ENCODE results near the gene CALHM3. TPM values are rescaled to one million over a fixed set of nuclear protein-coding genes. Genes with fewer than 3 reads are reported as not detected.

Gene CALHM3
- total RNA-seq, 1 donor from 2014 or later, result not detected

DNA sequence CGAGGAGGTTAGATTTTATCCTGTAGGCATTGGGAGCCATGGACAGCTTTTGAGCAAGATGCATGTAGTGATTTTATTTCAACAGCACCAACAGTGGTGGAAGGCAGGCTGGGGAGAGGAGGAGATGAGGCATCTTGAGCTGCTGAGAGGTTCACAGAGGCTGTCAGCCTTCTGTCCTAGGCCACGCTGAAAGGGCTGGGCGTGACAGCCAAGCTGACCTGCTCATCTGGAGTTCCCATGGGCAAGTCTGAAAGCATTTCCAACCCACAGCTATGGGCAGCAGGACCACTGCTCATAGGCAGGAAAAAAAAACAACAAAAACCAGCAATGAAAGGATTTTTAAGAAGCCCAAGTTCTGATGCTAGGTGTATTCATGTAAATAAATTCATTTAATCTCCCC lies 22.1 kb upstream of the CALHM3 start:
- no peak overlapping the region for H3K4me3 ChIP-seq (ENCODE audit: low read depth, low read length)
- no peak for DNase-seq (ENCODE audit: low read depth)
- TF ChIP-seq, protein P1, sequence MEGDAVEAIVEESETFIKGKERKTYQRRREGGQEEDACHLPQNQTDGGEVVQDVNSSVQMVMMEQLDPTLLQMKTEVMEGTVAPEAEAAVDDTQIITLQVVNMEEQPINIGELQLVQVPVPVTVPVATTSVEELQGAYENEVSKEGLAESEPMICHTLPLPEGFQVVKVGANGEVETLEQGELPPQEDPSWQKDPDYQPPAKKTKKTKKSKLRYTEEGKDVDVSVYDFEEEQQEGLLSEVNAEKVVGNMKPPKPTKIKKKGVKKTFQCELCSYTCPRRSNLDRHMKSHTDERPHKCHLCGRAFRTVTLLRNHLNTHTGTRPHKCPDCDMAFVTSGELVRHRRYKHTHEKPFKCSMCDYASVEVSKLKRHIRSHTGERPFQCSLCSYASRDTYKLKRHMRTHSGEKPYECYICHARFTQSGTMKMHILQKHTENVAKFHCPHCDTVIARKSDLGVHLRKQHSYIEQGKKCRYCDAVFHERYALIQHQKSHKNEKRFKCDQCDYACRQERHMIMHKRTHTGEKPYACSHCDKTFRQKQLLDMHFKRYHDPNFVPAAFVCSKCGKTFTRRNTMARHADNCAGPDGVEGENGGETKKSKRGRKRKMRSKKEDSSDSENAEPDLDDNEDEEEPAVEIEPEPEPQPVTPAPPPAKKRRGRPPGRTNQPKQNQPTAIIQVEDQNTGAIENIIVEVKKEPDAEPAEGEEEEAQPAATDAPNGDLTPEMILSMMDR (conservative IDR thresholded peaks at IDR 0.05; ENCODE audit: low read depth, low read length), result no peak

DNA sequence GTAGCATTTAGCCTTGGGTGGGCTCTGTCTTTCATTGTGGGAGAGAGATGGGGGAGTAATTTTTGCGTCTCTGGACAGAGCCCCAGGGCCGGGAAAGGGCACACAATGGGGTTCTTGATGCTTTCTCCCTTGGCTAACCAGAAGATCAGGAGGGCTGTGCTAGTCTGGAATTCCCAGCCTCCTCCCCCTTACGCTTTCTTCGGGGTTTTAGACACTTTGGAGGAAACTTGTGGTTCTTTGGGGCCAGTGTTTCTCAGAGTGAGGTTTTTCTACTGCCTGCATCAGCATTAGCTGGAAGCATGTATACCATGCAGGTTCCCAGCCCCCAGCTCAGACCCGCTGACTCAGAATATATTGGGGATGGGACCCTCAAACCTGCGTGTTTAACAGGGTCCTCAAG lies 21.4 kb upstream of the CALHM3 start:
- DNase-seq (ENCODE audit: low read depth), result no peak

DNA sequence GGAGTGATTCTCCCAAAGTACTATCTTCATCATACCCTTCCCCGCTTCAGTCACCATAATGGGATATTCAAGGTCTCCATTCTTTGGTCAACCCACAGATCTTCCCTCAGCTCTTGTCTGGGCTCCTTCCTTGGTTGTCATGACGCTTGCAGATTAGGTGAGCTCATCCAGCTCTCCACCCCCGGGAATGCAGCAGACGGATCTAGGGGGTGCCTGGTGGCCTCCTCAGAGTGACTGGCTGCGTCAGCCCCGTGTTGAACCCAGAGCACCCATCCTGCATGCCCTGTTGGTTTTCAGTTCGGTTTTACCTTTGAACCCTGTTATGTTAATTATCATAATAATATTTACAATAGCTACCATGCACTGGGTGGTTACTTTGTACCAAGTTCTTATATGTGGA lies 20.8 kb upstream of the CALHM3 start:
- no peak overlapping the region for H3K4me3 ChIP-seq (ENCODE audit: low read depth, low read length)
- TF ChIP-seq, protein P1 (conservative IDR thresholded peaks at IDR 0.05; ENCODE audit: low read depth, low read length), result no peak
- no peak for DNase-seq (ENCODE audit: low read depth)

More for the DNA sequence above, 21.4 kb upstream of the CALHM3 start:
- TF ChIP-seq, protein P1 (conservative IDR thresholded peaks at IDR 0.05; ENCODE audit: low read depth, low read length), result no peak
- H3K4me3 ChIP-seq (ENCODE audit: low read depth, low read length), result no peak overlapping the region

DNA sequence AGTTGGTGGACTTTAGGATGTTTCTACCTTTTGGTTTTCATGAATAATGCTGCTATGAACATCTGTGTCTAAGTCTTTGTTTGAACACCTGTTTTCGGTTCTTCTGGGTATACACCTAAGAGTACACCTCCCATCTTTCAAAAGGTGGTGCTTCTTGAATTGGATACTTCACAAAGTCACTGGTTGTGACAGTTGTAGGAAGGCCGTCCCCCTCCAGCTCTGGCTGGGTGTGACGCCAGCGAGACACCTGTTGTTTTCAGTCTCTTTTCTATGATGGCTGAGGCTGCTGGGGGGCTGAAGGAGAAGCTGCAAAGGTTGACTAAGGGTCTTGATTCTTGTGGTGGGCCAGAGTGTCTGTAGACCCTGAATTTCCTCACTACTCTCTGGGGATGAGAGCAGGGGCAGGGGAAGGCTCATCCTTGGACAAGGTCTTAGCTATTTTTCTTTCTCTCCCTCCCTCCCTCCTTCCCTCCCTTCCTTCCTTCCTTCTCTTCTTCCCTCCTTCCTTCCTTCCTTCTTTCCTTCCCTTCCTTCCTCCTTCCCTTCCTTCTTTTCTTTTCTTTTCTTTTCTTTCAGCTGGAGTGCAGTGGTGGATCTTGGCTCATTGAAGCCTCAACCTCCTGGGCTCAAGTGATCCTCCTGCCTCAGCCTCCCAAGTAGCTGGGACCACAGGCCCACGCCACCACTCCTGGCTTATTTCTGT lies 20.0 kb upstream of the CALHM3 start:
- no peak overlapping the region for H3K4me3 ChIP-seq (ENCODE audit: low read depth, low read length)
- DNase-seq (ENCODE audit: low read depth), result no peak
- TF ChIP-seq, protein P1 (conservative IDR thresholded peaks at IDR 0.05; ENCODE audit: low read depth, low read length), result no peak

DNA sequence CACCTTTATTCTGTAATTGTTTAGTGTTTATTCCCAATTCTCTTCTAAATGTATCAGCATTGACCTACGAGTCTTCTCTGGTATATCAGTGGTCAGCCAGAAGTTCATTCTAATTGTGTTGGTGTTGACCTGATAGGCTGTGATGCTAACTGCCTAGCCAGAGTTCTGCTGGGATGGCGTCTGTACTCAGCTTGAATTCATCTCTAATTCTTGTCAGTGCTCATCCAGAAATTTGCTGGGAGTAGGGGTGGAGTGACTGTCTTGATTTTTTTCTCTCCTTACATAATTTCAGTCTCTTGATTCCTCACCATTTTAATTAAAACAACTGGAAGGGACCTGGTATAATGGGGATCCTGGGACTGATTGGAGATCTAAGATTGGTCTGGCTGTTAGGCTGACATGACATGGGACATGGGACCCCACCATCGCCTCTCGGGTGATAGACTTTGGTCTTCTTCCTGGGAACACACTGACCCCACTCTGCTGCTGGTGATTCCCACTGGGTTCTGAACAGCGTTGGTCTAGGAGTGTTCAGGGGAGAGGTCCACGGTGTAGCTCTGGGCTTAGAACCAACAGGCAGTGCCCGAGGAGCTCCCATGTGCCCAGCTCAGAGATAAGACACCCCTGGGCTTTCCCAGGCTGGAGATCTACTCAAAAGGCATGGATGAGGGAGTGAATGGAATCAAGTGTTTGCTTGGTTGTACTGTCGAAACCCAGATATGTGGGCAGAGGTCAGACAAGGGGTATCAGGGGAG lies 18.3 kb upstream of the CALHM3 start:
- TF ChIP-seq, protein P1 (conservative IDR thresholded peaks at IDR 0.05; ENCODE audit: low read depth, low read length), result no peak
- DNase-seq (ENCODE audit: low read depth), result no peak
- no peak overlapping the region for H3K4me3 ChIP-seq (ENCODE audit: low read depth, low read length)

DNA sequence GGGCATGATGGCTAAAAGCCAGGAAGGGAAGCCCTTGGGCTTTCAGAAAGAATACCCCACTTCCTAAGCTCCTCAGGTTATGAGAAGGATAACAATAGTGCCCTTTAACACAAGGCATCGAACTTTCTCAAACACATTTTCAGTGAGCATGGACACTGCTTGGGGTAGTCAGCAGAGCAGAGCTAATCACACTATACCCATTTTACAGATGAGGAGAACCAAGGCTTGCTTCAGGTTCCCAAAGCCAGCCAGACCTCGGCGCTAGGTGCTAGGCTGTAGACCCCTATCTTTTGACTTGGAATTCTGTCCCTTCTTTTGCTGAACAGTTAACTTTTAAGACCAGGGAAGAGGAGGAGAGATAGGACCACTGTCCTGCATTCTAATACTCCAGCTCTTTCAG lies 16.3 kb upstream of the CALHM3 start:
- TF ChIP-seq, protein P1 (conservative IDR thresholded peaks at IDR 0.05; ENCODE audit: low read depth, low read length), result no peak
- no peak overlapping the region for H3K4me3 ChIP-seq (ENCODE audit: low read depth, low read length)
- DNase-seq (ENCODE audit: low read depth), result no peak
